Stimulated activated effector memory CD8-positive, alpha-beta T cell treated with anti-CD3 and anti-CD28 coated beads, Interleukin-12 subunit alpha, Interleukin-12 subunit beta, amount 100 ng/mL, for 72 hours (primary cell): Measurements from ENCODE around the gene SCAPER.
"Not testable (repeated sequence)": the region's sequence is repeated elsewhere in the genome, so short reads cannot be mapped to it uniquely, and the experiment has no call there.

Experiments
- ATAC-seq: fragments of 150-1000 bp; cut with Tn5 transposase; 2 replicates; pipeline ENCODE4 v1.10.0; 2021
- DNase-seq, 2 donors: peaks; one replicate each; pipeline ENCODE4 v3.0.0; 2021 to 2022; ENCODE audit warnings: low spot score in 2 of 2
- H3K27ac Mint-ChIP-seq: one replicate; pipeline ENCODE4 v1.8.0; 2022; ENCODE audit warnings: mild to moderate bottlenecking, mixed read lengths
- H3K36me3 Mint-ChIP-seq: one replicate; pipeline ENCODE4 v1.8.0; 2022; ENCODE audit warnings: mild to moderate bottlenecking, mixed read lengths
- H3K4me1 Mint-ChIP-seq: one replicate; pipeline ENCODE4 v1.8.0; 2022; ENCODE audit warnings: mixed read lengths
- H3K4me3 Mint-ChIP-seq: one replicate; pipeline ENCODE4 v1.8.0; 2022; ENCODE audit warnings: mild to moderate bottlenecking, mixed read lengths
- H3K9me3 Mint-ChIP-seq: one replicate; pipeline ENCODE4 v1.8.0; 2022; ENCODE audit warnings: mixed read lengths

SCAPER gene

DNA sequence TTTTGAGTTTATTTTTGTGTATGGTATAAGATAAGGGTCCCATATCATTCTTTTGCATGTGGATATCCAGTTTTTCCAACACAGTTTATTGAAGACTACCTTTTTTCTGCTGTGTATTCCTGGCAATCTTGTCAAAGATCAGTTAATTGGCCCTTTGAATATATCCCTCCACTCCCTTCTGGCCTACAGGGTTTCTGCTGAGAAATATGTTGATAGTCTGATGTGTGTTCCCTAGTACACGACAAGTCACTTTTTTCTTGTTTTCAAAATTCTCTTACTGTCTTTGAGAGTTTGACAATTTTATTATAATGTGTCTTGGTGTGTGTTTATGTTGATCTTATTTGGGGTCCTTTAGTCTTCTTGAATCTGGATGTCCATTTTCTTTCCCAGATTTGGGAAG lies 439.4 kb downstream of the SCAPER start:
- Mint-ChIP-seq H3K4me1 (no peaks in the 10 kb centered on the region), H3K36me3 (peaks cover 15% of the 10 kb centered on the region), H3K4me3 (no peak overlapping the region), H3K27ac (no peak overlapping the region), H3K9me3 (peaks cover 16% of the 10 kb centered on the region)
- no peak for ATAC-seq
- DNase-seq, result no peak

DNA sequence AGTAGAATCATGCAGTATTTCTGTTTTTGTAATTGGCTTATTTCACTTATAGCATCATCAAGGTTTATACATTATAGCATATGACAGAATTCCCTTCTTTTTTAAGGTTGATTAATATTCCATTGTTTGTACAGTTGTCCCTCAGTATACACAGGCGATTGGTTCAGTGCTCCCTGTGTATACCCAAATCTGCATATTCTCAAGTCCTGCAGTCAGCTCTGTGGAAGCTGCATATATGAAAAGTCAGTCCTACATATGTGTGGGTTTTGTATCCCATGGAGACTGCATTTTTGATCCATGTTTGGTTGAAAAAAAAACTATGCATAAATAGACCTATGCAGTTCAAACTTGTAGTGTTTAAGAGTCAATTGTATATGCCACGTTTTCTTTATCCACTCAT lies 440.9 kb downstream of the SCAPER start:
- peaks cover 16% of the 10 kb centered on the region for H3K9me3 Mint-ChIP-seq
- H3K27ac Mint-ChIP-seq, result no peak overlapping the region
- DNase-seq (no peak), ATAC-seq (no peak)
- no peak overlapping the region for H3K4me3 Mint-ChIP-seq
- peaks cover 4% of the 10 kb centered on the region for H3K36me3 Mint-ChIP-seq
- H3K4me1 Mint-ChIP-seq, result no peaks in the 10 kb centered on the region

DNA sequence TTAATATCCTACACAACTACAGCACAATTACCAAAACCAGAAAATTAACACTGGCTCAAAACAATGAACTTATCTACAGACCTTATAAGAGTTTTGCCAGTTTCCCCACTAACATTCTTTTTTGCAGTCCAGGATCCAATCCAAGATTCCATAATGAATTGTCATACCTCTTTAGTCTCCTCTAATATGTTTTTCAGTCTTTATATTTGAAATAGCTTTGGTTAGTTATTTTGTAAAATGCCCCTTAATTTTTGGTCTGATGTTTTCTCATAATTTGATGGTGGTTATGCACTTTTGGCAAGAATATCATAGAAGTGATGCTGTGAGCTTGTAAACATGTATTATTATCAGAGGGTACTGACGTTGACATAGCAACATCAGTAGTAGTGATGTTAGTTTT lies 444.3 kb downstream of the SCAPER start:
- H3K9me3 Mint-ChIP-seq, result peaks cover 2% of the 10 kb centered on the region
- no peaks in the 10 kb centered on the region for H3K36me3 Mint-ChIP-seq
- H3K27ac Mint-ChIP-seq, result no peak overlapping the region
- no peak overlapping the region for H3K4me3 Mint-ChIP-seq
- ATAC-seq, result no peak
- DNase-seq, result no peak
- H3K4me1 Mint-ChIP-seq, result no peaks in the 10 kb centered on the region

DNA sequence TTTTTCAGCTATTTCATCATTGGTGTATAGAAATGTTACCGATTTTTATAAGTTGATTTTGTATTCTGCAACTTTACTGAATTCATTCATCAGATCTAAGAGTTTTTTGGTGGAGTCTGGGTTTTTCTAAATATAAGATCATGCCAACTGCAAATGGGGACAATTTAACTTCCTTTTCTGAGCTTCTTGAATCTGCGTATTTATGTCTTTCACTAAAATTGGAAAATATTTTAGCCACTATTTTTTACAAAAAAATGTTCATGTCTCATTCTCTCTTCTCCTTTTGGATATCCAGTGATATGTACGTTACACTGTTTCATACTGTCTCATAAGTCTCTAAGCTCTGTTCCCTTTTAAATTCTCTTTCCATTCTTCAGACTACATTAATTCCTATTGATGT lies 444.8 kb downstream of the SCAPER start:
- no peak overlapping the region for H3K4me3 Mint-ChIP-seq
- H3K4me1 Mint-ChIP-seq, result no peaks in the 10 kb centered on the region
- DNase-seq (no peak), ATAC-seq (no peak)
- H3K36me3 Mint-ChIP-seq, result no peaks in the 10 kb centered on the region
- no peak overlapping the region for H3K27ac Mint-ChIP-seq
- no peaks in the 10 kb centered on the region for H3K9me3 Mint-ChIP-seq

DNA sequence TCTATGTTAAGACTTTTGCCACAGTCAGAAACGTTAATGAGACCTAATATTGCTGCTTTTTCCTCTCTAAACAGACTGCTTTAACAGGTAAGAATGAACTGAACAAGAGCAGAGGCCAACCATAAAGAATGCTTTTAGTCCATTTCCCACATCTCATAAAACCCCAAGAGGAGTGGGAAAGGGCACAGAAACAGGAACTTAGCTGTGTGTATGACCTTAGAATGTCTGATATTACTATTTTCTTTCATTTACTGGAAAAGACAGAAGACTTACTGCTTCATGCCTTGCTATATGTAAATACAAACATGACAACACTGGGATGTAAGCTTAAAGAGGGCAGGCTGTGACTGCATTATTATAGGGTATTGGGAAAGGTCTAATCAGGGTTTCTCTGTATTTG lies 453.6 kb downstream of the SCAPER start:
- Mint-ChIP-seq H3K4me3 (no peak overlapping the region), H3K4me1 (no peaks in the 10 kb centered on the region), H3K9me3 (no peaks in the 10 kb centered on the region), H3K36me3 (no peaks in the 10 kb centered on the region), H3K27ac (no peak overlapping the region)
- ATAC-seq (no peak), DNase-seq (no peak)

DNA sequence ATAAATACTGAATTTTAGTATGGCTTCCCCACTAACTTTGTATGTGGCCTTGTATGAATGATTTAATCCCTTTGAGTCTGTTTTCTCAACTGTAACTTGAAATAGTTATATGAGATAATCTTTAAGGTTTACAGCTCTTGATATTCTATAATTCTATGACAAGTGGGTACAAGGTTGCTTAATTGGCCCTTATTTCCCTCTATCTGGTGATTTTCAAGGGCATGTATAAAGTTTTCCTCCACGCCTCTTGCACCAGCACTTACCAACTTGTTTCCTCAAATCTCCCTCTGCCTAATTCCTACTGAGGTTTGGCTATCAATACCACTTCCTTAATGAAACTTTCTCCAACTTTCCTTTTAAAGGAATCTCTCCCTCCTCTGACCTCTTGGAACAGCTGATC lies 455.7 kb downstream of the SCAPER start:
- no peak overlapping the region for H3K4me3 Mint-ChIP-seq
- no peak overlapping the region for H3K27ac Mint-ChIP-seq
- no peak for ATAC-seq
- H3K36me3 Mint-ChIP-seq, result no peaks in the 10 kb centered on the region
- no peaks in the 10 kb centered on the region for H3K9me3 Mint-ChIP-seq
- H3K4me1 Mint-ChIP-seq, result no peaks in the 10 kb centered on the region
- no peak for DNase-seq

DNA sequence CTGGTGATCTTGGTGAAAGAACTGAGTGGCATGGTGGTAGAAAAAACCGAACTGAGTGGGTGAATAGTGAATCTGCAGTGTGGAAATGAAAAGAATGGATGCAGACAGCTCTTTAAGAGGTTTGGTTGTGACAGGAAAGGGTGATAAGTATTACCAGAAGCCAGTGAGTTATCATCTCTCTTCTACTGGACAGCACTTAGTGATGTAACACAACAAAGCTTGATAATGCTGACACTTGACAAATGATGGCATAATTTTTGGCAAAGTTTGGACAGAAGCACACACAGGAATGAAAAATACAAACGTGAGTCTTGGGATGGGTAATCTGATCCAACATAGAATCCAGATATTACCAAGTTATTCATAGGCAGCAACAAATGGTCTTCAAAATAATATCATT lies 456.4 kb downstream of the SCAPER start:
- Mint-ChIP-seq H3K27ac (no peak overlapping the region), H3K4me1 (no peaks in the 10 kb centered on the region), H3K9me3 (no peaks in the 10 kb centered on the region), H3K4me3 (no peak overlapping the region), H3K36me3 (no peaks in the 10 kb centered on the region)
- no peak for DNase-seq
- ATAC-seq, result no peak

DNA sequence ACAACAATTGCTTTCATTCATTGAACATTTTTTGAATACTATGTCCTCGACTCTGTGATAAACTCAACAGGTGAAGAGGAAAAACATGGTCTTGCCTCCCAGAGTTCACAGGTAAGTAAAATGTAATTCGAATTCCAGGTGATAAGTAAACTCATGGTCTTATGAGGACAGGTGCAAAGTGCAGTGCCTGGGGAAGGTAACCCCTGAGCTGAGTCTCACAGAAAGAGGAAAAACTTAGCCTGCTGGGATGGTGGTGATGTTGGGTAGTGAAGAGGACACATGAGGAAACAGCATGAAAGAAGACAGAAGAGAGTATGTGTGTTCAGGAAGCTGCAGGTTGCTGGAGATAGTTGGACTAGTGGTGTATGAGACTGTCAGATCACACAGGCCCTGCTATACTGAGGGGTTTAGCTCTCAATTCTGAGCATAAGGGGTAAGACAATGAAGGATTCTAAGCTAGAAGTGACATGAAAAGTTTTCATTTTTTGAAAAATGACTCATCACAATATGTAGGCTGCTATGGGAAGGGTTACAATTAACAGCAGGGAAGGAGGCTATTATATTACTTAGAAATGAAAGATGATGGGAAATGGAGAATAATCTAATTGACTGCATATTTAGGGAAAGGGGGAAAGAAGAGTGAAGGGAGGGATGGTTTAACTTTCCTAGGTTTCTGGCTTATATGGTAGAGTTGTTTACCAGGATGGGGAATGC lies 457.3 kb downstream of the SCAPER start:
- DNase-seq, result no peak
- H3K4me1 Mint-ChIP-seq, result no peaks in the 10 kb centered on the region
- no peak overlapping the region for H3K27ac Mint-ChIP-seq
- H3K36me3 Mint-ChIP-seq, result no peaks in the 10 kb centered on the region
- no peak overlapping the region for H3K4me3 Mint-ChIP-seq
- no peaks in the 10 kb centered on the region for H3K9me3 Mint-ChIP-seq
- no peak for ATAC-seq

DNA sequence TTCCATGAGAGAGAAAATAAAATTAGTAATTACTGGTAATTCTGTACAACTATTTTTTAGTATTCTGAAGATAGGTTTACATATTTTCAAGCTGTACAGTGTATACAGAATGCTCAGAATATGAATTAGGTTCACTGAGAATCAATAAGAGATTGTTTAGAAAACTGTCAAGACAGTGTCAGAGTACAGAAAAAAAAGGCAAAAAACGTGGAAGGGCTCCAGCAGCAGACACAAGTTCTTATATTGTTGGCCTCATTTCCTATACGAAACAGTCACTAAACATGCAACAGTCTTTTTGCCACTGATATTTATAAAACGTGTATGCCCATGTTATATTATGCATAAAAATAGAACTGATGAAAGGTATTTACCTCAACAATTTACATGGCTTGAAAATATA lies 464.7 kb downstream of the SCAPER start:
- ATAC-seq, result no peak
- no peaks in the 10 kb centered on the region for H3K9me3 Mint-ChIP-seq
- no peak overlapping the region for H3K27ac Mint-ChIP-seq
- no peaks in the 10 kb centered on the region for H3K4me1 Mint-ChIP-seq
- H3K36me3 Mint-ChIP-seq, result no peaks in the 10 kb centered on the region
- DNase-seq, result no peak
- H3K4me3 Mint-ChIP-seq, result no peak overlapping the region

DNA sequence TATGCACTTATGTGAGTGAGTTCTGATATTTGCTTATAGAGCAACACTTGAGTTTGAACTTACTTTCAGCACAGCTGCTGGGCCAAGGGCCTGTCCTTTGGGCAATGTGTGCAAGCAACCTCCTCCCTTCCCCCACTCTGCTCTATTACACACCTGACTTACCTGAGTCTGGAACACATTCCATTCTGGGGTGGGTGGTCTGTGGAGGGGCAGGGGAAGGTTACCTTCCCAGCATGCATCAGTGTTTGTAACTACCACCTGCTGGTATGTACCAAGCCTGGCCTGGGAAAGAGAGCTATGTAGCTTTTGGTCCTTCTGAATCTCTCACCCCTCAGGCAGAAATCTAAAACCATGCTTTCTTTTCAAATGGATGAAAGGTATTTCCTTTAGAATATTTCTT lies 465.6 kb downstream of the SCAPER start:
- no peaks in the 10 kb centered on the region for H3K4me1 Mint-ChIP-seq
- no peaks in the 10 kb centered on the region for H3K9me3 Mint-ChIP-seq
- no peak for ATAC-seq

DNA sequence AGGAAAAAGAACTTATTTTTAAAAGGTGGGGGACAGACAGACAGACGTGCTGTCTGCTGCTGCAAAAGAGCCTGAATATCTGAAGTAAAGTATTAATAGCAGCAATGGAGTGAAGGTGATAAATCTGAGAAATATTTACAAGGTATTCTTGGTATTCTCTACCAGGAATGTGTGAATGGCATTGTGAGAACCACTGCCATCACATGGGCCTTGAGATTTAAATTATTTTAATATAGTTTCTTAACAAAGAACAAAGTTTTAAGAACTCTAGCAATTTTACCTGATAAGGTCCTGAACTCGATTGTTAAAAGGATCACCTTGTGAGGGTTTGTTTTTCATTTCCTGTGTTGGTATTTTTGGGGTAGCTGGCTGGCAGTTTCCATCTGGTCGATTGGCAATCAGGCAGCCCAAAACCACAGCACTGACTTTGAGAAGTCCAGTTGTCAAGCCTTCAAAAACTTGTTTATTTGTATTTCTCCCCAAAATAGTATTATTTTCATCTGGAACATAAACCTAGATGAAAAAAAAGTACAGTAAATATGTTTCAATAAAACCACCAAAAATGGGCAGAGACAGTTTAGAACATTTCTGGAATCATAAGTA lies 471.2 kb downstream of the SCAPER start:
- Mint-ChIP-seq H3K27ac (no peak overlapping the region), H3K9me3 (no peaks in the 10 kb centered on the region), H3K4me1 (no peaks in the 10 kb centered on the region), H3K36me3 (peaks cover 9% of the 10 kb centered on the region), H3K4me3 (no peak overlapping the region)
- no peak for DNase-seq
- no peak for ATAC-seq

More for the DNA sequence above, 465.6 kb downstream of the SCAPER start:
- no peak for DNase-seq
- Mint-ChIP-seq H3K4me3 (no peak overlapping the region), H3K36me3 (no peaks in the 10 kb centered on the region), H3K27ac (no peak overlapping the region)

DNA sequence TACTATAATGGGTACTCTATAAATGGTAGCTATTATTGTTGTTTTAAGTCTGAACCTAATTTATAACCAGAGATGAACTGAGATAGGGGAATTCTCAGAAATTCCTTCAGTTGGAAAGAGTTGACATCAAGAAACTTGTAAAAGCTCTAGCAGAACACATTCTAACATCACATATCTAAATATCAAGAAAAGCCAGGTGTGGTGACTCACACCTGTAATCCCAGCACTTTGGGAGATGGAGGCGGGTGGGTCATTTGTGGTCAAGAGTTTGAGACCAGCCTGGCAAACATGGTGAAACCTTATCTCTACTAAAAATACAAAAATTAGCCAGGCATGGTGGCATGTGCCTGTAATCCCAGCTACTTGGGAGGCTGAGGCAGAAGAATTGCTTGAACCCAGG lies 472.1 kb downstream of the SCAPER start:
- not testable (repeated sequence) for DNase-seq, H3K36me3 Mint-ChIP-seq, H3K4me1 Mint-ChIP-seq, ATAC-seq, H3K9me3 Mint-ChIP-seq, H3K4me3 Mint-ChIP-seq, H3K27ac Mint-ChIP-seq

DNA sequence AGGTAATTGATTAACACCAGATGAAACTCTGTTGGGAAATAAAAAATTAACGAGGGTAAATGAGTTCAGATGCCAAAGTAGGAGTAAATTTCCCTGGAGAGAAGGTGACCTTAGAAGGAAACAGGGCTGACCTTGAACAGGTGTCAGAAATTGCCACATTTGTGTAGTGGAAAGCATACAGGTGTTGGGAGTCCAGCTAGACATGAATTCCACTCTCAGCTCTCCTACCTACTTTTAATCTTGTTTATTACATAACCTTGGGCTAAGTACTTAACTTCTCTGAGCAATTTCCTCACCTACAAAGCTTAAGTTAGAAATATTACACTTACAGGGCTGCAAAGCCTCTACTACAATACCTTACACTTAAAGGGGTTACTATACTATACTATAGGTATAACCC lies 472.5 kb downstream of the SCAPER start:
- H3K36me3 Mint-ChIP-seq, result peaks cover 9% of the 10 kb centered on the region

DNA sequence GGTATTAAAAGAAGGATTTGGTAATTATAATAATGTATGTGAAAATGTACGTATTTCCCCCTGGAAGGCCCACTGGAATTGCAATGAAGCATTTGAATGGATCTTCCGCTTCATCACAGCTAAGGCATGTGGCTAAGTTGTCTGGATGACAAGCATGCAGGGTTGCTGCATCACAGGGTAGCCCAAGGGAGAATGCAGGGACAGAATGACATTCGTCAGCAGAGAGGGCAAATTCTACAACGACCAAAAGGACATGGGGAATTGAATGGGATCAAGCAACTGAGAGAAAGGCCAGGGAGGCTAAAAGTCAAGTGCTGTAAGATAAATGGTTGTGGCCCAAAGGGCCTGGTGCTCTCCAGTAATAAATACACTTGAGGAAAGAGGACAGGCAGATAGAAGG lies 473.2 kb downstream of the SCAPER start:
- Mint-ChIP-seq H3K36me3 (peaks cover 9% of the 10 kb centered on the region), H3K4me3 (no peak overlapping the region), H3K4me1 (no peaks in the 10 kb centered on the region), H3K27ac (no peak overlapping the region), H3K9me3 (peaks cover 5% of the 10 kb centered on the region)
- DNase-seq (no peak), ATAC-seq (no peak)

More for the DNA sequence above, 472.5 kb downstream of the SCAPER start:
- ATAC-seq, result no peak
- DNase-seq, result no peak
- peaks cover 4% of the 10 kb centered on the region for H3K9me3 Mint-ChIP-seq
- H3K4me1 Mint-ChIP-seq, result no peaks in the 10 kb centered on the region
- no peak overlapping the region for H3K27ac Mint-ChIP-seq
- H3K4me3 Mint-ChIP-seq, result no peak overlapping the region

DNA sequence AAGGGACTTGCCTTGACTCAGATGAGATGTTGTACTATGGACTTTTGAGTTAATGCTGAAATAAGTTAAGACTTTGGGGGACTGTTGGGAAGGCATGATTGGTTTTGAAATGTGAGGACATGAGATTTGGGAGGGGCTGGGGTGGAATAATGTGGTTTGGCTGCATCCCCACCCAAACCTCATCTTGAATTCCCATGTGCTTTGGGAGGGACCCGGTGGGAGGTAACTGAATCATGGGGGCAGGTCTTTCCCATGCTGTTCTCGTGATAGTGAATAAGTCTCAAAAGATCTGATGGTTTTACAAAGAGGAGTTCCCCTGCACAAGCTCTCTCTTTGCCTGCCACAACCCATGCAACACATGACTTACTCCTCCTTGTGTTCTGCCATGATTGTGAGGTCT lies 474.4 kb downstream of the SCAPER start:
- not testable (repeated sequence) for H3K4me1 Mint-ChIP-seq, DNase-seq, H3K36me3 Mint-ChIP-seq, H3K4me3 Mint-ChIP-seq, H3K27ac Mint-ChIP-seq, ATAC-seq
- peaks cover 11% of the 10 kb centered on the region for H3K9me3 Mint-ChIP-seq

DNA sequence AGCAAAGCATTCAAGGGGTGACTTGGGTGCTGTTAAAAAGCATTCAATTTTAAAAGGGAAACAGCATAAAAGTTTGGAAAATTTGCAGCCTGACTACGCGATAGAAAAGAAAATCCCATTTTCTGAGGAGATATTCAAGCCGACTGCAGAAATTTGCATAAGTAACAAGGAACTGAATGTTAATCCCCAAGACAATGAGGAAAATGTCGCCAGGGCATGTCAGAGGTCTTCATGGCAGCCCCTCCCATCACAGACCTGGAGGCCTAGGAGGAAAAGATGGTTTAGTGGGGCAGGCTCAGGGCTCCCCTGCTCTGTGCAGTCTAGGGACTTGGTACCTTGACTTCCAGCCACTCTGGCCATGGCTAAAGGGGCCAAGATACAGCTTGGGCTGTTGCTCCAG lies 475.5 kb downstream of the SCAPER start:
- no peak for ATAC-seq
- peaks cover 9% of the 10 kb centered on the region for H3K36me3 Mint-ChIP-seq
- peaks cover 11% of the 10 kb centered on the region for H3K9me3 Mint-ChIP-seq
- no peak for DNase-seq
- no peak overlapping the region for H3K4me3 Mint-ChIP-seq
- H3K4me1 Mint-ChIP-seq, result no peaks in the 10 kb centered on the region
- no peak overlapping the region for H3K27ac Mint-ChIP-seq
